Endothelial cell of umbilical vein (primary cell): ENCODE results near the gene ATP12A. TPM values are rescaled to one million over a fixed set of nuclear protein-coding genes. Genes with fewer than 3 reads are reported as not detected.
"Not testable (repeated sequence)": the region's sequence is repeated elsewhere in the genome, so short reads cannot be mapped to it uniquely, and the experiment has no call there.

Experiments used
- BruUV-seq: library from RNA; stranded (reverse); fragments of 400-500 nt; replicated peaks from 2 replicates; lab custom pipeline; 2021; lab: Mats Ljungman, UMichigan
- CTCF ChIA-PET: fragments of 300-600, 350-600 bp; sonication (Branson Sonifier 250); formaldehyde crosslinking; loops from one replicate; lab custom pipeline; 2021; ENCODE audit warnings: antibody characterized with exemption, inconsistent platforms; lab: Charles Lee
- POLR2A ChIA-PET: fragments of 300-600, 350-600 bp; sonication (Branson Sonifier 250); formaldehyde crosslinking; loops from one replicate; lab custom pipeline; 2021; ENCODE audit warnings: antibody characterized with exemption, inconsistent platforms; lab: Charles Lee
- DNase-seq: peaks from one replicate; pipeline ENCODE4 v3.0.0-alpha.2; 2011; ENCODE audit warnings: low read depth, low spot score
- FAIRE-seq: peaks from 2 replicates; lab custom pipeline; 2011; peaks lifted over from hg19 to GRCh38; lab: Jason Lieb, UNC
- H2AFZ ChIP-seq: 2 replicates; pipeline ENCODE4 v1.6.0; 2012; ENCODE audit warnings: low read depth, low read length, control low read depth, inconsistent platforms
- H3K27ac ChIP-seq: 2 replicates; pipeline ENCODE4 v1.5.1; 2011; ENCODE audit warnings: low read depth, mild to moderate bottlenecking, control low read depth, low read length, moderate library complexity; ENCODE audit not compliant: insufficient read depth
- H3K27me3 ChIP-seq, 2 experiments: 2 replicates each; pipeline versions ENCODE4 v1.6.0 to v1.6.1; 2011; ENCODE audit warnings: low read length in 2 of 2, mixed read lengths in 1 of 2; ENCODE audit not compliant: control insufficient read depth in 2 of 2, insufficient read depth in 2 of 2
- H3K36me3 ChIP-seq, 2 experiments: 2 replicates in 1 of 2; 3 replicates in 1 of 2; pipeline ENCODE4 v1.5.1; 2011; ENCODE audit warnings: low read length in 2 of 2, mild to moderate bottlenecking in 1 of 2, moderate library complexity in 1 of 2; ENCODE audit not compliant: control insufficient read depth in 2 of 2, insufficient read depth in 2 of 2; ENCODE audit errors: extremely low read depth in 1 of 2
- H3K4me1 ChIP-seq: 3 replicates; pipeline ENCODE4 v1.5.1; 2011; ENCODE audit warnings: mild to moderate bottlenecking, low read length; ENCODE audit not compliant: control insufficient read depth, insufficient read depth; ENCODE audit errors: extremely low read depth
- H3K4me2 ChIP-seq: 2 replicates; pipeline ENCODE4 v1.6.1; 2011; ENCODE audit warnings: low read length, control low read depth, mixed read lengths; ENCODE audit not compliant: insufficient read depth
- H3K4me3 ChIP-seq, 3 experiments: fragments of 200-600 bp in 1 of 3; sonication (generic), shearing (Covaris generic) in 1 of 3; replicated peaks in 1 of 3; 2 replicates each; pipeline ENCODE4 v1.5.1; 2011 to 2016; ENCODE audit warnings: control low read depth in 3 of 3, low read length in 3 of 3, mild to moderate bottlenecking in 2 of 3, inconsistent platforms in 1 of 3, low read depth in 1 of 3, moderate library complexity in 1 of 3; ENCODE audit not compliant: insufficient read depth in 1 of 3
- H3K79me2 ChIP-seq: 2 replicates; pipeline ENCODE4 v1.6.0; 2012; ENCODE audit warnings: low read length, inconsistent platforms; ENCODE audit not compliant: control insufficient read depth, insufficient read depth
- H3K9ac ChIP-seq: replicated peaks from 2 replicates; pipeline ENCODE3; 2011; ENCODE audit warnings: low read length, control low read depth; ENCODE audit not compliant: insufficient read depth; ENCODE audit errors: extremely low read depth
- H3K9me1 ChIP-seq: replicated peaks from 3 replicates; pipeline ENCODE4 v1.6.0; 2011; ENCODE audit warnings: mild to moderate bottlenecking, low read length; ENCODE audit not compliant: control insufficient read depth, insufficient read depth; ENCODE audit errors: extremely low read depth
- H3K9me3 ChIP-seq: replicated peaks from 2 replicates; pipeline ENCODE4 v1.5.1; 2012; ENCODE audit warnings: low read length, inconsistent platforms; ENCODE audit not compliant: control insufficient read depth, insufficient read depth
- H4K20me1 ChIP-seq: replicated peaks from 2 replicates; pipeline ENCODE3; 2011; ENCODE audit warnings: mild to moderate bottlenecking, low read length; ENCODE audit not compliant: control insufficient read depth, insufficient read depth; ENCODE audit errors: extremely low read depth
- CTCF ChIP-seq, 2 donors: IDR thresholded peaks; 1 replicate in 1 of 2; 2 replicates in 1 of 2; pipeline ENCODE4 v1.5.1; 2011; ENCODE audit warnings: low read length in 2 of 2, mild to moderate bottlenecking in 2 of 2, moderate library complexity in 2 of 2, control low read depth in 1 of 2, inconsistent platforms in 1 of 2, low read depth in 1 of 2; ENCODE audit not compliant: insufficient read depth in 1 of 2; ENCODE audit errors: extremely low read depth in 1 of 2
- JUN ChIP-seq: IDR thresholded peaks from 2 replicates; pipeline ENCODE4 v1.6.1; 2011; ENCODE audit warnings: borderline replicate concordance, low read depth; ENCODE audit not compliant: insufficient read length, insufficient read depth
- dilution Hi-C: fragments of 300-500 bp; cut with MboI; formaldehyde crosslinking; loops from one replicate; pipeline ENCODE4 v1.15.0; 2019; ENCODE audit warnings: low sequenced_read_pairs; ENCODE audit not compliant: extremely low pct_ligation_motif_present
- intact Hi-C: fragments of 100-400 bp; cut with micrococcal nuclease; formaldehyde crosslinking; loops from one replicate; pipeline ENCODE4 v1.10.0; 2022
- polyA plus RNA-seq, 4 experiments: library from polyadenylated mRNA; depleted of rRNA in 3 of 4; stranded (reverse) in 3 of 4; unstranded in 1 of 4; fragments of >200 nt; gene quantifications; 2 replicates each; pipeline versions ENCODE4 v1.2.1 to v1.2.3, GENCODE V29; 2011 to 2012; ENCODE audit warnings: missing spikeins in 1 of 4
- total RNA-seq: library from RNA; stranded (reverse); gene quantifications from 2 replicates; pipeline ENCODE4 v1.2.3, GENCODE V29; 2021

Gene ATP12A
- total and polyA plus RNA-seq, 2 donors (not counting 3 experiments of a cell fraction or from before 2014, with no cell fraction given), result not detected

GRCh38 chr13:24727731-24728601, 47.8 kb downstream of the ATP12A start:
- H3K36me3 ChIP-seq, result no peaks in the 10 kb centered on the region
- CTCF ChIA-PET, result interaction anchor here (0.6 to 5.9 kb wide), 19 partner anchors 9 to 415 kb away, joined by 3 to 43 read pairs (median 5); no protein-coding TSS in a partner anchor
- POLR2A ChIA-PET, result no interaction called here
- H3K4me3 ChIP-seq, result no peak overlapping the region
- H3K9ac ChIP-seq, result no peak overlapping the region
- no peaks in the 10 kb centered on the region for H3K79me2 ChIP-seq
- H3K4me2 ChIP-seq, result no peak overlapping the region
- H3K27ac ChIP-seq, result no peak overlapping the region
- intact Hi-C loops (loop anchor here (1.0 to 5.0 kb wide), 4 partner anchors 34 to 146 kb away; no protein-coding TSS in a partner anchor), dilution Hi-C loops (no loop called here)
- no peak for TF ChIP-seq JUN
- TF ChIP-seq CTCF (IDR thresholded peaks at IDR 0.05; ENCODE audit: extremely low read depth in 1 of 2, insufficient read depth in 1 of 2, low read depth in 1 of 2, low read length in 2 of 2), result peak; percentile 51 to 82
- no peaks in the 10 kb centered on the region for H3K9me3 ChIP-seq
- H3K9me1 ChIP-seq, result no peaks in the 10 kb centered on the region
- BruUV-seq, result no TSS peak
- peaks cover 0 to 2% of the 10 kb centered on the region in 2 experiments for H3K27me3 ChIP-seq
- no peaks in the 10 kb centered on the region for H3K4me1 ChIP-seq
- no peak overlapping the region for H2AFZ ChIP-seq
- FAIRE-seq (peak; percentile 70), DNase-seq (peak; percentile 71)
- H4K20me1 ChIP-seq, result no peaks in the 10 kb centered on the region

- POLR2A ChIA-PET, CTCF ChIA-PET, H3K4me2 ChIP-seq: not testable (repeated sequence)
Measured at GRCh38 chr13:24730873-24731567, 50.8 kb downstream of the ATP12A start.

More at GRCh38 chr13:24730873-24731567, 50.8 kb downstream of the ATP12A start:
- H3K4me1 ChIP-seq, H3K36me3 ChIP-seq, DNase-seq, H3K4me3 ChIP-seq, FAIRE-seq, intact Hi-C loops, H3K27ac ChIP-seq, H2AFZ ChIP-seq, H3K79me2 ChIP-seq, dilution Hi-C loops, H3K9me1 ChIP-seq, BruUV-seq, H3K9me3 ChIP-seq, H3K9ac ChIP-seq, H3K27me3 ChIP-seq, H4K20me1 ChIP-seq: not testable (repeated sequence)
